ENCODE measurements around the gene USP48. TPM values are rescaled to one million over a fixed set of nuclear protein-coding genes. Genes with fewer than 3 reads are reported as not detected.
A peak's percentile ranks its signal among the peaks of the same experiment; 100 is the strongest.

Gene USP48
- total RNA-seq, 3 donors from 2014 or later, result 39.1 to 70.6 (median 52.2) TPM

- peak; percentile 54 for ATAC-seq
- intact Hi-C loops (cut with DNase I, micrococcal nuclease), result no loop called here
- no peaks in the 10 kb centered on the region for H3K36me3 ChIP-seq (ENCODE audit: low read depth)
- no peak for DNase-seq
- no peaks in the 10 kb centered on the region for H3K4me1 ChIP-seq (ENCODE audit: low read depth)
- no peaks in the 10 kb centered on the region for H3K9me3 ChIP-seq
- TF ChIP-seq CTCF (IDR thresholded peaks at IDR 0.05), result no peak
- H3K4me3 ChIP-seq, result no peak overlapping the region
Observed at GRCh38 chr1:21816602-21817302, 33.8 kb upstream of the USP48 start.

- intact Hi-C loops (cut with DNase I, micrococcal nuclease), result no loop called here
- H3K9me3 ChIP-seq, result no peaks in the 10 kb centered on the region
- DNase-seq (no peak), ATAC-seq (no peak)
- H3K36me3 ChIP-seq (ENCODE audit: low read depth), result no peaks in the 10 kb centered on the region
- H3K4me1 ChIP-seq (ENCODE audit: low read depth), result no peaks in the 10 kb centered on the region
- no peak for TF ChIP-seq CTCF (IDR thresholded peaks at IDR 0.05)
- H3K4me3 ChIP-seq, result no peak overlapping the region
Observed at GRCh38 chr1:21815724-21816321, 32.9 kb upstream of the USP48 start.

GRCh38 chr1:21814981-21815582 lies 32.1 kb upstream of the USP48 start:
- Histone ChIP-seq H3K9me3 (no peaks in the 10 kb centered on the region), H3K4me3 (no peak overlapping the region), H3K36me3 (ENCODE audit: low read depth) (no peaks in the 10 kb centered on the region), H3K4me1 (ENCODE audit: low read depth) (no peaks in the 10 kb centered on the region)
- no peak for DNase-seq
- no peak for ATAC-seq
- intact Hi-C loops (cut with DNase I, micrococcal nuclease), result no loop called here
- TF ChIP-seq CTCF (IDR thresholded peaks at IDR 0.05), result no peak

- DNase-seq, result peak in 1 of 3 donors; percentile 51
- ATAC-seq, result peak; percentile 57
- intact Hi-C loops (cut with DNase I, micrococcal nuclease), result no loop called here
Observed at GRCh38 chr1:21814241-21814918, 31.4 kb upstream of the USP48 start.

GRCh38 chr1:21813542-21813941 lies 30.6 kb upstream of the USP48 start:
- H3K9me3 ChIP-seq, result no peaks in the 10 kb centered on the region
- H3K4me1 ChIP-seq (ENCODE audit: low read depth), result no peaks in the 10 kb centered on the region
- intact Hi-C loops (cut with DNase I, micrococcal nuclease), result no loop called here
- no peaks in the 10 kb centered on the region for H3K36me3 ChIP-seq (ENCODE audit: low read depth)
- no peak for TF ChIP-seq CTCF (IDR thresholded peaks at IDR 0.05)
- no peak overlapping the region for H3K4me3 ChIP-seq
- no peak for ATAC-seq
- DNase-seq, result no peak

More at GRCh38 chr1:21814241-21814918, 31.4 kb upstream of the USP48 start:
- Histone ChIP-seq H3K4me3 (no peak overlapping the region), H3K36me3 (ENCODE audit: low read depth) (no peaks in the 10 kb centered on the region), H3K9me3 (no peaks in the 10 kb centered on the region), H3K4me1 (ENCODE audit: low read depth) (no peaks in the 10 kb centered on the region)
- TF ChIP-seq CTCF (IDR thresholded peaks at IDR 0.05), result peak; percentile 31
